ENCODE measurements around the gene IP6K3.

DNA sequence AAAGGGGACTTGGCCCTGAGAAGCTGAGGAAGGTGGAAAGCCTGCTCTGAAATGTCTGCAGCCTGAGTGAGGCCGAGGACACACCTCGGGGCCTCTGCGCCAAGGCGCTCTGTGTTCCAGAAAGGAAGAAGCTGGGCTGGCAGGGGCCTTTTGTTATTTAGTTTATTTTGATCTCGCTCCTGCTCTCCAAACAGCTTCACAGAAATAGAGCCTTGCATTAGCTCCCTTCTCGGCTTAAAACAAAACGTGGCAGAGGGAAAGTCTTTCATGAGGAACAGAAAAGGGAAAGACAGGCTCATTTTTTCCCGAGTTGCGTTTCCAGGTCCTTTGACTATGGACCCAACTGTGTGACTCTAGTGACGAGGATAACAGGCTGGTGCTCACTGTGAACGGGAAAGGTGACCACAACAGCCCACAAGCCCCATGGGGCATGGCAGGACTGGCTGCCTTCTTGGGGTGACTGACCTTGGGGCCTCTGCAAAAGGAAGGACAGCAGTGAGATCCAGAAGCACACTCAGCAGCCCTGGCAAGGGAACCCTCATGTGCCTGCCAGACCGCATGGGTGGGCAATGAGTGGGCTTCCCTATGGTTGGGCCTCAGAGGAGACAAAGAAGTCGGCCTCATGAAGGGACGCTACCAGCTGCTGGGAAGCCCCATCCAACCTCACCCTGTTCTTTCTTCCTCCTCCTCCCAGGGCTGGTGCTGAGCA lies 23.6 kb upstream of the IP6K3 start:
- TF ChIP-seq CTCF (IDR thresholded peaks at IDR 0.05) (no peak), POLR2A (IDR thresholded peaks at IDR 0.05) (no peak)

Measured in heart left ventricle (tissue), 13 donors.